Aorta (tissue), 5 donors: ENCODE results near the gene MLLT10. TPM values are rescaled to one million over a fixed set of nuclear protein-coding genes. Genes with fewer than 3 reads are reported as not detected.

Source experiments
- ATAC-seq: fragments of 200-7000 bp; cut with Tn5 transposase; one replicate; pipeline ENCODE4 v1.9.1; 2022; ENCODE audit warnings: moderate library complexity; ENCODE audit not compliant: low FRiP score
- DNase-seq, 2 donors: peaks; one replicate each; pipeline ENCODE4 v3.0.0-alpha.2; 2020
- H3K27ac ChIP-seq, 2 donors: one replicate each; pipeline ENCODE4 v1.5.1; 2013; ENCODE audit warnings: low read length in 2 of 2, mild to moderate bottlenecking in 2 of 2, moderate library complexity in 2 of 2, control low read depth in 1 of 2, inconsistent platforms in 1 of 2, low read depth in 1 of 2
- H3K27me3 ChIP-seq, 2 donors: one replicate each; pipeline ENCODE4 v1.6.1; 2013; ENCODE audit warnings: control low read depth in 1 of 2, low read length in 1 of 2, mild to moderate bottlenecking in 1 of 2, moderate library complexity in 1 of 2; ENCODE audit not compliant: insufficient read depth in 2 of 2, control insufficient read depth in 1 of 2
- H3K36me3 ChIP-seq, 2 donors: one replicate each; pipeline ENCODE4 v1.6.1; 2013; ENCODE audit warnings: control low read depth in 1 of 2, low read length in 1 of 2, mild to moderate bottlenecking in 1 of 2; ENCODE audit not compliant: insufficient read depth in 2 of 2, control insufficient read depth in 1 of 2
- H3K4me1 ChIP-seq, 2 donors: one replicate each; pipeline ENCODE4 v1.6.1; 2013; ENCODE audit warnings: low read length in 2 of 2, control low read depth in 1 of 2, mild to moderate bottlenecking in 1 of 2, moderate library complexity in 1 of 2; ENCODE audit not compliant: insufficient read depth in 2 of 2, control insufficient read depth in 1 of 2
- H3K4me3 ChIP-seq, 2 donors: one replicate each; pipeline ENCODE4 v1.5.1; 2013; ENCODE audit warnings: low read length in 2 of 2, control low read depth in 1 of 2, mild to moderate bottlenecking in 1 of 2
- H3K9me3 ChIP-seq: one replicate; pipeline ENCODE4 v1.6.1; 2013; ENCODE audit warnings: mild to moderate bottlenecking, low read length; ENCODE audit not compliant: control insufficient read depth
- whole genome bisulfite sequencing, 2 donors: extraction: QIAGEN DNeasy Blood & Tissue Kit; methylation state at CpG; one replicate each; pipeline ENCODE4 v1.1.7; 2013; 5-methylcytosine and 5-hydroxymethylcytosine counted together
- intact Hi-C, 2 donors: fragments of 100-400 bp; cut with DNase I; formaldehyde crosslinking; loops; one replicate each; pipeline versions ENCODE4 v1.14.2 to v1.15.0; 2022
- polyA plus RNA-seq, 2 donors: library from polyadenylated mRNA; stranded (reverse); fragments of 200-250 nt; gene quantifications; one replicate each; pipeline ENCODE4 v1.2.3, GENCODE V29; 2013
- total RNA-seq, 2 donors: library from RNA; stranded (reverse); fragmentation: NEBNext Ultra II Directional; extraction: Animal tissue kit (Norgen Biotek cat#: 25700); gene quantifications; one replicate each; pipeline ENCODE4 v1.2.1, GENCODE V29; 2021
- donor health status: healthy with polysubstance abuse.
- donor health status: Bipolar disorder and iron deficiency.
- donor health status: DM: no; HTN: no; CAD: no.
- donor health status: DM: no; HTN: no; CAD: no.
- donor health status: DM: yes; HTN: yes; CAD: no.

MLLT10 gene
- total and polyA plus RNA-seq, 4 donors: 8.4 to 75.3 (median 26.3) TPM

DNA sequence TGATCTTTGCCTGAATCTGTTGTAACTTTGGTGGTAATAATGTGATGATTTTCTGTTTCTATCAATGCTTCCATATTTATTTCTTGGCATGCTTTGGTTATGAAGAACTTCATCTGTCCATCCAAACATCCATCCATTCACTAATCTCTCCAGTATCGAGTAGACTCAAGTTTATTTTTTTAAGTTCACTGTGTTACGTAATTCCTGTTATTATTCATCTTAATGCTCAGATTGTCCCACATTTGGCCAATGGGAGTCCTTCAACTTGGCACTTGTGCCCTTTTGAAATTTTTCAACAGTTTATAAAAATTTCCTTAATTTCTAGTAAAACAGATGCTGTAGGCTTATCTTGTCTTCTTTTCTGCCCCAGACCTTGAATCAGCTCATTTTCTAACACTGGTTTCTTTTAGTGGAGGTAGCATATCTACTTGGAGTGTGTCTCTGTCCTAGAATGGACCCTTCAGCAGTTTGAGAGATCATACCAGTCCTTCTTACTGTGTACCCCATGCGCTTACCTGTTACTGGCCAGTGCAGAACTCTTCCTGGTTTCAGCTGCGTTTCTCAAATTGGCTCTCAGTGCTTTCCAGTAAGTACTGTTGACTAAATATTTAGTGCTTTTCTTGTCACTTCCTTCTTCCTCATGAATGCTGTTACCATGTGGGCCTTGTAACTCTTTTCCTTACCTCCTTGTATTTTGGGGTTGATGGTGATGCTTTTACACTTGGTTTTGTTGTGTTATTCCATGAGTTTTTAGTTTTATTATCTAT is 100.8 kb downstream of the MLLT10 start:
- DNase-seq: no peak
- H3K9me3 ChIP-seq: no peaks in the 10 kb centered on the region
- intact Hi-C loops: no loop called here
- WGBS, 2 donors: 70 to 71% methylated on average over 4 of the region's 4 CpGs
- H3K4me1 ChIP-seq: no peaks in the 10 kb centered on the region
- H3K4me3 ChIP-seq: no peak overlapping the region
- ATAC-seq: no peak
- H3K27ac ChIP-seq: no peak overlapping the region
- H3K27me3 ChIP-seq: no peaks in the 10 kb centered on the region
- peaks cover 4 to 5% of the 10 kb centered on the region in 2 donors for H3K36me3 ChIP-seq

DNA sequence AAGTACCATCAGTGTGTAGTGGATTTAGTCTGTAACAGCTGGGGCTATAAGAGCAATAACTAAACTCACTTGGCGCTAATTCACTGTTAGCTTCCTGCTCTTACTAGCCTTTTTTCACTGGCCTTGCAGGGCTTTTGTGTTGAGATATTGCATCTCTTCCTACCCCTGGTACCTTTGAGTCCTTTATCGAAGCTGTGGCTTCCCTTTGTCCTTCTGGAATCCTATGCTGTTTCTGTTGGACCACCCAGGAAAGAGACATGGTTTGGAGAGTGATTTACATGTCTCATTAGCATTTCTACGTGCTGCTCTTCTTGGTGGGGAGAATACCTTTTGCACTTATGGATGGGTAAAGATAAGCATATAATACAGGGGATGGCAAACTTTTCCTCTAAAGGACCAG is 103.8 kb downstream of the MLLT10 start:
- Histone ChIP-seq H3K9me3 (no peaks in the 10 kb centered on the region), H3K36me3 (peaks cover 0 to 5% of the 10 kb centered on the region in 2 donors), H3K4me3 (no peak overlapping the region), H3K27me3 (no peaks in the 10 kb centered on the region), H3K4me1 (no peaks in the 10 kb centered on the region), H3K27ac (no peak overlapping the region)
- ATAC-seq (no peak), DNase-seq (no peak)
- 93 to 96% methylated on average over 3 of the region's 3 CpGs for WGBS, 2 donors
- intact Hi-C loops: no loop called here

DNA sequence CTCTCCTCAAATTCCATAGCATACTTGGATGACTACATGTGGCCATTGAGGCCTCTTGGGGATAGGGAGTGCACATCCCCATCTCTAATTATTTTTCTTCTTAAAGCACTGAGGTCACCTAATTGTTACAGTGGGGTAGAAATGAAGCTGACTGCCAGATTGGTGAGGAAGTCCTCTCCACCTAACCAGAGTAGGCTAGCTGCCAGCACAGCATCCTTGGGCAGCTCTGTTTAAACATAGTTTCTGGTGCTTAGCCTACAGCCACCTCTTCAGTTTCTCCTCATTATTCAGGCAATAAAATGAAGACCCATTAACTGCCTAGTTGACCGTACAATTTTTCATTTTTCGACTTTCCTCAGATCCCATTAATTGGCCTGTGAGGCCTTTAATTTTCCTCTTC is 104.6 kb downstream of the MLLT10 start:
- 91 to 95% methylated on average over 2 of the region's 2 CpGs for WGBS, 2 donors
- H3K4me3 ChIP-seq: no peak overlapping the region
- no peak for ATAC-seq
- DNase-seq: no peak
- intact Hi-C loops: no loop called here
- H3K27ac ChIP-seq: no peak overlapping the region
- peaks cover 0 to 5% of the 10 kb centered on the region in 2 donors for H3K36me3 ChIP-seq
- no peaks in the 10 kb centered on the region for H3K9me3 ChIP-seq
- H3K4me1 ChIP-seq: no peaks in the 10 kb centered on the region
- H3K27me3 ChIP-seq: no peaks in the 10 kb centered on the region

DNA sequence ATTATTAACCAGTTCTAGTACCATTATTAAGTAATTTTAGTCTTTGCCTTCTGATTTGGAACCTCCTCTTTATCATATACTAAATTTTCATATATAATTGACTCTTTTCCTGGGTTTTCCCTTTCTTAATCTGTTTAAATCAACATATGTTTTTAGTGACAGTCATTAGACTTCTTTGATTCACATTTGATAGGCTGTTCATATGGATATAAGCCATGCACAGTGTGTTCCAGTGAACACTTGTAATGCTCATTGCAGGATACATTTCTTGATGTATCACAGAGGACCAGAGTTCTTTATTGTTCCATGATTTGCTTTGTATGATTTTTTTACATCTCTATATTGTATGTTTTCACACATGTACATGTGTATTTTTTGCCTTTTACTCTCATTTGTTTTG is 114.0 kb downstream of the MLLT10 start:
- Histone ChIP-seq H3K27me3 (no peaks in the 10 kb centered on the region), H3K4me3 (no peak overlapping the region), H3K9me3 (no peaks in the 10 kb centered on the region), H3K36me3 (peaks cover 0 to 1% of the 10 kb centered on the region in 2 donors), H3K4me1 (no peaks in the 10 kb centered on the region), H3K27ac (no peak overlapping the region)
- intact Hi-C loops: no loop called here
- DNase-seq (no peak), ATAC-seq (no peak)

DNA sequence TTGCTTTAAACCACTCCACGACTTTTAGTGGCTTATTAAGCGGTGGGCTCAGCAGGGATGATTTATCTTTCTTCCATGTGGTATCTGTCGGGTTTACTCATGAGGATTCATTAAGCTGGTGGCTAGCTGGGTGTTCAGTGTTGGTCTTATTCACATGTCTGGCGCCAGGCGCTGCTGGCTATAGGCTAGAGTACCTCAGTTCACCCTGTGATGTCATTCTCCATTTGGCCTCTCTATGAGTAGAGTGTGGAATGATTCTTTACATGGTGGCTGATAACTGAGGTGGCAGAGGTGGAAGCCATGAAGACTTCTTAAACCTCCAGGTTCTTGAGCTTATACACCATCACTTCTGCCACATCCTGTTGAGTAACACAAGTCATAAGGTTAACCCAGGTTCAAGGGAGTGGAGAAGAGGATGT is 115.4 kb downstream of the MLLT10 start:
- peaks cover 0 to 1% of the 10 kb centered on the region in 2 donors for H3K36me3 ChIP-seq
- no peaks in the 10 kb centered on the region for H3K9me3 ChIP-seq
- ATAC-seq (no peak), DNase-seq (no peak)
- WGBS, 2 donors: 90 to 91% methylated on average over 5 of the region's 5 CpGs
- H3K27me3 ChIP-seq: no peaks in the 10 kb centered on the region
- intact Hi-C loops: no loop called here
- no peaks in the 10 kb centered on the region for H3K4me1 ChIP-seq
- H3K4me3 ChIP-seq: no peak overlapping the region
- H3K27ac ChIP-seq: no peak overlapping the region

DNA sequence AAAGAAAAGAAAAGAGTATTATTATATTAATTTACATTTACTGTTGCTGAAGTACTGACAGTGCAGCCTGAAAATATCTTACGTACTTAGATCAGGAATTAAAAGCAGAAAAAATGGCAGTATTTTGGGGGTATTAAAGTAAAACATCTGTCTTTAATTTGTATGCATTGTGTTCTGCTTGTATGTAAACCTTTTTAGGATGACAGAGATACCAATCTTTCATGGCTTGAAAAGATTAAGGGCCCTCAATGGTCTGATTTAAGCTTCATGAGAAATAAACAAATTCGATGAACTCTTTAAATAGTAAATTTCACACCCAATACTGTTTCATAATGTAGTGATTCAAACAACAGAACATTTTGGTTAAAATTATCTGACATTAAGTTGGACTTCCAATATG is 116.3 kb downstream of the MLLT10 start:
- DNase-seq: no peak

DNA sequence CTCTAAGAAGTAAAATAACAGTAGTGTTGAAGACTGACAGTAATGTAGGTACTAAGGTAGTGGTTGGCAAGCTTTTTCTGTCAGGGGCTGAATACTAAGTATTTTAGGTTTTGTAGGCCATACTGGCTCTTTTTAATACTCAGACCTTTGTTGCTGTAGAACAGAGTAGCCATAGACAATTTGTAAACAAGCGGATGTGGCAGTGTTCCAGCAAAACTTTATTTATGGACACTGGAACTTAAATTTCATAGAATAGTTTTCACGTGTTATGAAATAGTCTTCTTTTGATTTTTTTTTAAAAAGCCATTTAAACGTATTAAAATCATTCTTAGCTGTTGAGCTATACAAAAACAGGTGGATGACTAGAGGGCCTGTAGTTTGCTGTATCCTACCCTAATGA is 121.2 kb downstream of the MLLT10 start:
- DNase-seq (no peak), ATAC-seq (no peak)
- Histone ChIP-seq H3K36me3 (no peaks in the 10 kb centered on the region), H3K9me3 (no peaks in the 10 kb centered on the region), H3K4me3 (no peak overlapping the region), H3K27ac (no peak overlapping the region), H3K27me3 (no peaks in the 10 kb centered on the region), H3K4me1 (peaks cover 0 to 1% of the 10 kb centered on the region in 2 donors)
- intact Hi-C loops: no loop called here
- WGBS, 2 donors: 67 to 69% methylated on average over 3 of the region's 3 CpGs

More for the DNA sequence above, 116.3 kb downstream of the MLLT10 start:
- Histone ChIP-seq H3K27ac (no peak overlapping the region), H3K36me3 (peaks cover 0 to 1% of the 10 kb centered on the region in 2 donors), H3K4me3 (no peak overlapping the region), H3K9me3 (no peaks in the 10 kb centered on the region), H3K4me1 (no peaks in the 10 kb centered on the region), H3K27me3 (no peaks in the 10 kb centered on the region)
- intact Hi-C loops: no loop called here
- no peak for ATAC-seq
- 88% methylated on average over 2 of the region's 2 CpGs for WGBS, 2 donors

DNA sequence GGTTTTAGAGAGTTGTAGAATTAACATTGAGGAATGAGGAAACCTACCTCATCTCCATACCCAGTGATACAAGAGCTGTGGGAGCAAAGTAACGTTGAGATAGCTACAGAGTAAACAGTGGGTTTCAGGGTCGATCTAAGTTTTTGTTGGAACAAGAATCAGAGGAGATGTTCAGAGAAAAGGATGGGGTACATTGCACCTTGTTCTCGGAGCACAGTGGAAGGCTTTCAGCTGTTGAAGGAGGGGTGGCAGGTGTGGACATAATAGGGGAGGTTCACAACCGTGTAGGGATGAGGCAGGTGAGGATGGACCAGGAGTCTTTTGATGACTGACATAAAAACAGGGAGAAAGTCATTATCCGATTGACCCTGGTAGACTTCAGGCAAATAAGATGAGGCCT is 121.7 kb downstream of the MLLT10 start:
- DNase-seq (no peak), ATAC-seq (no peak)
- WGBS, 2 donors: 92 to 93% methylated on average over 5 of the region's 5 CpGs
- intact Hi-C loops: no loop called here
- no peaks in the 10 kb centered on the region for H3K9me3 ChIP-seq
- H3K27me3 ChIP-seq: no peaks in the 10 kb centered on the region
- no peaks in the 10 kb centered on the region for H3K36me3 ChIP-seq
- H3K4me3 ChIP-seq: no peak overlapping the region
- H3K27ac ChIP-seq: no peak overlapping the region
- H3K4me1 ChIP-seq: peaks cover 0 to 1% of the 10 kb centered on the region in 2 donors

DNA sequence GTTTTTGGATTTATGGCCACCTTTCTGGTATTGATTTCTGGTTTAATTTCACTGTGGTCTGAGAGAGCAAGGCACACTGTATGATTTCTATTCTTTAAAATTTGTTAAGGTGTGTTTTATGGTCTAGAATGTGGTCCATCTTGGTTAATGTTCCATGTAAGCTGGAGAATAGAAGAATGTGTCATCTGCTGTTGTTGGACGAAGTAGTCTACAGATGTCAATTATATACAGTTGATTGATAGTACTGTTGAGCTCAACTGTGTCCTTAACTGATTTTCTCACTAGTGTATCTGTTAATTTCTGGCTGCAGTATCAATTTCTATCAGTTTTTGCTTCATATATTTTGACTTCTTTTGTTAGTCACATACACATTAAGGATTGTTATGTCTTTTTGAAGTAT is 127.1 kb downstream of the MLLT10 start:
- intact Hi-C loops: no loop called here
- Histone ChIP-seq H3K27ac (no peak overlapping the region), H3K27me3 (no peaks in the 10 kb centered on the region), H3K36me3 (no peaks in the 10 kb centered on the region), H3K4me3 (no peak overlapping the region), H3K4me1 (peaks cover 1 to 2% of the 10 kb centered on the region in 2 donors), H3K9me3 (no peaks in the 10 kb centered on the region)
- 83 to 91% methylated on average over 1 of the region's 1 CpG for WGBS, 2 donors
- ATAC-seq (no peak), DNase-seq (no peak)
